Measurements from ENCODE around the gene PTCD1. TPM values are rescaled to one million over a fixed set of nuclear protein-coding genes. Genes with fewer than 3 reads are reported as not detected.
"Not testable (repeated sequence)": the region's sequence is repeated elsewhere in the genome, so short reads cannot be mapped to it uniquely, and the experiment has no call there.

PTCD1 gene
- total RNA-seq, 4 donors from 2014 or later = 3.5 to 9.5 (median 5.4) TPM

DNA sequence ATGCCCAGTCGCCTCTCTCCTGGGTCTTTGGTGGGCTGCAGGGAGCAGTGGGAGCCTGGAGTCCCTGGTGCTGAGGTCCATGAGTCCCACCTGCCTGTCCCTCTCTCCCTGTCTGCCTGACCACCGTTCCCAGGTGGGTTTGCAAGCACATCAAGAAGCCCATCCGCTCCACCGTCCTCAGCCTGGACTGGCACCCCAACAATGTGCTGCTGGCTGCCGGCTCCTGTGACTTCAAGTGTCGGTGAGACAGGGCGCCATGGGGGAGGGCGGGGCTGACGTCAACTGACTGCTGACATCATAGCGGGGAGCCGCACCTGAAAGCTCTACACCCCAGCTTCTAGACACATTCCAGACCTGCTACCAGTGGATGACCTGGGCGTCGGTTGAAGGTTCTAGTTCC, 48.8 kb downstream of the PTCD1 start:
- DNase-seq (ENCODE audit: low spot score) (no peak), ATAC-seq (ENCODE audit: low FRiP score) (no peak)
- TF ChIP-seq, protein P1, sequence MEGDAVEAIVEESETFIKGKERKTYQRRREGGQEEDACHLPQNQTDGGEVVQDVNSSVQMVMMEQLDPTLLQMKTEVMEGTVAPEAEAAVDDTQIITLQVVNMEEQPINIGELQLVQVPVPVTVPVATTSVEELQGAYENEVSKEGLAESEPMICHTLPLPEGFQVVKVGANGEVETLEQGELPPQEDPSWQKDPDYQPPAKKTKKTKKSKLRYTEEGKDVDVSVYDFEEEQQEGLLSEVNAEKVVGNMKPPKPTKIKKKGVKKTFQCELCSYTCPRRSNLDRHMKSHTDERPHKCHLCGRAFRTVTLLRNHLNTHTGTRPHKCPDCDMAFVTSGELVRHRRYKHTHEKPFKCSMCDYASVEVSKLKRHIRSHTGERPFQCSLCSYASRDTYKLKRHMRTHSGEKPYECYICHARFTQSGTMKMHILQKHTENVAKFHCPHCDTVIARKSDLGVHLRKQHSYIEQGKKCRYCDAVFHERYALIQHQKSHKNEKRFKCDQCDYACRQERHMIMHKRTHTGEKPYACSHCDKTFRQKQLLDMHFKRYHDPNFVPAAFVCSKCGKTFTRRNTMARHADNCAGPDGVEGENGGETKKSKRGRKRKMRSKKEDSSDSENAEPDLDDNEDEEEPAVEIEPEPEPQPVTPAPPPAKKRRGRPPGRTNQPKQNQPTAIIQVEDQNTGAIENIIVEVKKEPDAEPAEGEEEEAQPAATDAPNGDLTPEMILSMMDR (IDR thresholded peaks at IDR 0.05) = no peak

DNA sequence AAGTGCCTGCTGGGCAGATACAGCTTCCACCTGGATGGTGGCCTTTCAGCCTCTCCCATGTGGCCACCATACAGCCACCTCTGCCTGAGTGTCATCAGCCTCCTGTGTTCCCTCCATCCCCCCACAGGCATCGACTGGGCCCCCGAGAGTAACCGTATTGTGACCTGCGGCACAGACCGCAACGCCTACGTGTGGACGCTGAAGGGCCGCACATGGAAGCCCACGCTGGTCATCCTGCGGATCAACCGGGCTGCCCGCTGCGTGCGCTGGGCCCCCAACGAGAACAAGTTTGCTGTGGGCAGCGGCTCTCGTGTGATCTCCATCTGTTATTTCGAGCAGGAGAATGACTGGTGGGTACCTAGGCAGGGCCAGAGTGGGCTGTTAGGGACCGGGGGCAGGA, 50.7 kb downstream of the PTCD1 start:
- ATAC-seq (ENCODE audit: low FRiP score) = no peak
- DNase-seq (ENCODE audit: low spot score) = no peak
- TF ChIP-seq, protein P1 (IDR thresholded peaks at IDR 0.05) = no peak

DNA sequence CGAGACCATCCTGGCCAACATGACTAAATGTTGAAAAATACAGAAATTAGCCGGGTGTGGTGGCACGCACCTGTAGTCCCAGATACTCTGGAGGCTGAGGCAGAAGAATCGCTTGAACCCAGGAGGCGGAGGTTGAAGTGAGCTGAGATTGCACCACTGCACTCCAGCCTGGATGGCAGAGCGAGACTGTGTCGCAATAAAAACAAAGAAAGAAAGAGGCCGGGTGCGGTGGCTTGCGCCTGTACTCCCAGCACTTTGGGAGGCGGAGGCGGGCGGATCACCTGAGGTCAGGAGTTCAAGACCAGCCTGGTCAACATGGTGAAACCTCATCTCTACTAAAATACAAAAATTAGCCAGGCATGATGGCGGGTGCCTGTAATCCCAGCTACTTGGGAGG, 51.4 kb downstream of the PTCD1 start:
- not testable (repeated sequence) for DNase-seq (ENCODE audit: low spot score); ATAC-seq (ENCODE audit: low FRiP score)

DNA sequence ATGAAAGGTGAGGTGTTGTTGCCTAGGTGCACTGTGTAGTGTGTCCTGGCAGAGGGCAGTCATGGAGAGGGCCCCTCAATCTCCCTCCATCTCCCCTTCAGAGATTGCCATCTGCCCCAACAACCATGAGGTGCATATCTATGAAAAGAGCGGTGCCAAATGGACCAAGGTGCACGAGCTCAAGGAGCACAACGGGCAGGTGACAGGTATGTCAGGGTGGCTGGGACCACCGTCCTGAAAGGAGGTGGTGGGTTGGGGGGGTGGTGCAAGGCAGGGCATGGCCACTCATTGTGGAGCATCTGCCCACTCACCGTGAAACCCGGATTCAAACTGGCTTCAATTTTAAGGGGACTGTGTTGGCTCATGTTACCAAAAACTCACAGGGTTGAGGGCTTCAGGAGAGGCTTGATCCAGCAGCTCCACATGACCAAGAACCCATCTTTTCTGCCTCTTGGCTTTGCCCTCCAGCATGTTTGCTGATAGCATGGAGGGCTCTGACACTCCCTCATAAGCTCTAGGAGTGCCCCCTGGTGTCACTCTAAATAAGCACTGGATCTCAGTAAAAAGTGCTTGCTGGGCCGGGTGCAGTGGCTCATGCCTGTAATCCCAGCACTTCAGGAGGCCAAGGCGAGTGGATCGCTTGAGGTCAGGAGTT, 51.9 kb downstream of the PTCD1 start:
- ATAC-seq (ENCODE audit: low FRiP score) (no peak), DNase-seq (ENCODE audit: low spot score) (no peak)
- TF ChIP-seq, protein P1 (IDR thresholded peaks at IDR 0.05) = no peak

DNA sequence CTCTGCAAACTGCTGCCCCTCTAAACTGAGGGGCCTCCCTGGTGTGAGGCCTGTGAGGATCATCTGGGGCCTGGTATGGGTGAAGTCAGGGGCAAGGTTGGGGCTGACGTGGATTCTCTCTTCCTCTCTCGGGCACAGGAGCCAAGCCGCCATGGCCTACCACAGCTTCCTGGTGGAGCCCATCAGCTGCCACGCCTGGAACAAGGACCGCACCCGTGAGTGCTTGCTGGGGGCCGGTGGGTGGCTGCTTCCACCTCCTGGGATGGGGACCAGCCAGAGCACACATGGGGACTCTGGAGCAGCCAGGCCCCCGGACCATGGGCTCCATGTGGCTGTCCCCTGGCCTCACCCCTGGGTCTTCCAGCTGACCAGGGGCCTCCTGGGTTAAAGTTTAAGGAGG, 53.0 kb downstream of the PTCD1 start:
- no peak for ATAC-seq (ENCODE audit: low FRiP score)
- DNase-seq (ENCODE audit: low spot score) = no peak
- TF ChIP-seq, protein P1 (IDR thresholded peaks at IDR 0.05) = no peak

DNA sequence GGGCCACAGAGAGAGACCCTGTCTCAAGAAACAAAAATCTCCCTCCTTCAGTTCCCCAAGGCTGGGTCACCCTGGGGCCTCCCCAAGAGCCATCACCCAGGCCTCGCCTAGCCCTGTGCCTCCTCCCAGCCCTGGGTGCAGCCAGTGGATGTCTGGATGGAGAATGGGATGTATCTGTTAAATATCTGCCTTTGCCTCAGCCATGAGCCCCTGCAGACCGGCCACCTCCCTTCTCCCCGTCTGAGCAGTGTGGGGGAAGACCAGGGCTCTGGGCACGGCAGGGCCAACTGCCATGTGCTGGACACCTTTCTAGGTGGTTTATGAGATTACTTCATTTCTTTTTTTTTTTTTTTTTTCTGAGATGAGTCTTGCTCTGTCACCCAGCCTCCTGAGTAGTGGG, 54.1 kb downstream of the PTCD1 start:
- ATAC-seq (ENCODE audit: low FRiP score) (no peak), DNase-seq (ENCODE audit: low spot score) (no peak)
- TF ChIP-seq, protein P1 (IDR thresholded peaks at IDR 0.05) = no peak

DNA sequence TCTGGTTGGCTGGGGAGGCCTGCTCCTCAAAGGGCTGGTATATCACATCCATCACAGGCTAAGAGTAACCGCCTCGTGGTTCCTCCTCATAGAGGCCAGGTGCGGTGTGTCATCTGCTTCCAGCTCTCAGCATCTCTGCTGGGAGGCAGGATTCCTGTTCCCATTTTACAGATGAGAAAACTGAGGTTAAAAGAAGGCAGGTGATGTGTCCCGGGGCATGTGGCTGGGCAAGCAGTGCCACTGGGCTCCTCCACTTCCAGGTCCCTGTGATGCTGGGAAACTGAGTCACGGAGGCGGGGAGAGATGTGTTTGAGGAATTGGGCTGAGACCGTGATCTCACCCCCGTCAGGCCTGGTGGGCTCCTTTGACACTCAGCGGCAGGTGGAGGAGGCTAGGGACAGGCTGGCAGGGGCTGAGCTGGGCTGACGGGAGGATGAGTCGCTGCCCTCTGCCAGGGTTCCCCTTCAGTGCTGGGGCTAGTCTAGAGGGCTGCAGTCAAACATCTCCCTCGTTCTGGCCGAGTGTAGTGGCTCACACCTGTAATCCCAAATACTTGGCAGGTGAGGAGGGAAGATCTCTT, 54.7 kb downstream of the PTCD1 start:
- TF ChIP-seq, protein P1 (IDR thresholded peaks at IDR 0.05) = no peak
- ATAC-seq (ENCODE audit: low FRiP score) (no peak), DNase-seq (ENCODE audit: low spot score) (no peak)
